ENCODE data around the gene RBMS1.

Gene RBMS1

DNA sequence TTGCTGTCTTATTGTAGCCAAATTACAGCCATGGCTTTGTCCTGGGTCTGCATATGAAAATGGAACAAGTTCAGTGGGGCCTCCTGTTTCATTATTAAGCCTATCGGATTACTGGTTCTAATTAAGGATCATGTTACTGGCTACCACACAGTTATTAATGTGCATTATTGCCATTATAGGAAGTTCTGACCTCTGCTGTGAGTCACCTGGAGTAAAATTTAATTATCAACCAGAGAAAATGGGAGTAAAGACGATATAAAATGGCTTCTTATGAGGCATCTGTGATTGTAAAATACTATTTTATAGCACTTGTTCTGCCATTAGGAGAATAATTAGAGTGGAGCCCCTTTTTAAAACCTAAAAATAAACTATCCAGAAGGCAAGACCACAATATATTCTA, 150.2 kb downstream of the RBMS1 start:
- Histone ChIP-seq H3K27ac (no peak overlapping the region), H3K36me3 (no peaks in the 10 kb centered on the region), H3K9me3 (no peaks in the 10 kb centered on the region), H3K27me3 (no peaks in the 10 kb centered on the region), H3K4me3 (no peak overlapping the region), H3K4me1 (peaks cover 0 to 59% (median 8%) of the 10 kb centered on the region in 4 donors)
- TF ChIP-seq, protein P1, sequence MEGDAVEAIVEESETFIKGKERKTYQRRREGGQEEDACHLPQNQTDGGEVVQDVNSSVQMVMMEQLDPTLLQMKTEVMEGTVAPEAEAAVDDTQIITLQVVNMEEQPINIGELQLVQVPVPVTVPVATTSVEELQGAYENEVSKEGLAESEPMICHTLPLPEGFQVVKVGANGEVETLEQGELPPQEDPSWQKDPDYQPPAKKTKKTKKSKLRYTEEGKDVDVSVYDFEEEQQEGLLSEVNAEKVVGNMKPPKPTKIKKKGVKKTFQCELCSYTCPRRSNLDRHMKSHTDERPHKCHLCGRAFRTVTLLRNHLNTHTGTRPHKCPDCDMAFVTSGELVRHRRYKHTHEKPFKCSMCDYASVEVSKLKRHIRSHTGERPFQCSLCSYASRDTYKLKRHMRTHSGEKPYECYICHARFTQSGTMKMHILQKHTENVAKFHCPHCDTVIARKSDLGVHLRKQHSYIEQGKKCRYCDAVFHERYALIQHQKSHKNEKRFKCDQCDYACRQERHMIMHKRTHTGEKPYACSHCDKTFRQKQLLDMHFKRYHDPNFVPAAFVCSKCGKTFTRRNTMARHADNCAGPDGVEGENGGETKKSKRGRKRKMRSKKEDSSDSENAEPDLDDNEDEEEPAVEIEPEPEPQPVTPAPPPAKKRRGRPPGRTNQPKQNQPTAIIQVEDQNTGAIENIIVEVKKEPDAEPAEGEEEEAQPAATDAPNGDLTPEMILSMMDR (IDR thresholded peaks at IDR 0.05), result no peak
- intact Hi-C loops (cut with DNase I; ENCODE audit: low total_unique reads), result no loop called here
- no peak for DNase-seq

- DNase-seq, result no peak
- intact Hi-C loops (cut with DNase I; ENCODE audit: low total_unique reads), result loop anchor here (10.0 kb wide), 1 partner anchor 65 kb away; no protein-coding TSS in a partner anchor
- Histone ChIP-seq H3K4me1 (peaks cover 0 to 54% (median 8%) of the 10 kb centered on the region in 4 donors), H3K27me3 (no peaks in the 10 kb centered on the region), H3K9me3 (no peaks in the 10 kb centered on the region), H3K27ac (no peak overlapping the region), H3K36me3 (no peaks in the 10 kb centered on the region), H3K4me3 (no peak overlapping the region)
- TF ChIP-seq, protein P1 (IDR thresholded peaks at IDR 0.05), result no peak
Measured at GRCh38 chr2:160339726-160340125, 153.9 kb downstream of the RBMS1 start.

GRCh38 chr2:160338901-160339685, 154.5 kb downstream of the RBMS1 start:
- no peaks in the 10 kb centered on the region for H3K9me3 ChIP-seq
- DNase-seq, result peak; percentile 61 to 70
- H3K4me1 ChIP-seq, result peaks cover 0 to 61% (median 12%) of the 10 kb centered on the region in 4 donors
- H3K27me3 ChIP-seq, result no peaks in the 10 kb centered on the region
- TF ChIP-seq, protein P1 (IDR thresholded peaks at IDR 0.05), result no peak
- intact Hi-C loops (cut with DNase I; ENCODE audit: low total_unique reads), result loop anchor here (10.0 kb wide), 1 partner anchor 66 kb away; no protein-coding TSS in a partner anchor
- H3K36me3 ChIP-seq, result no peaks in the 10 kb centered on the region
- H3K4me3 ChIP-seq, result no peak overlapping the region
- no peak overlapping the region for H3K27ac ChIP-seq

DNA sequence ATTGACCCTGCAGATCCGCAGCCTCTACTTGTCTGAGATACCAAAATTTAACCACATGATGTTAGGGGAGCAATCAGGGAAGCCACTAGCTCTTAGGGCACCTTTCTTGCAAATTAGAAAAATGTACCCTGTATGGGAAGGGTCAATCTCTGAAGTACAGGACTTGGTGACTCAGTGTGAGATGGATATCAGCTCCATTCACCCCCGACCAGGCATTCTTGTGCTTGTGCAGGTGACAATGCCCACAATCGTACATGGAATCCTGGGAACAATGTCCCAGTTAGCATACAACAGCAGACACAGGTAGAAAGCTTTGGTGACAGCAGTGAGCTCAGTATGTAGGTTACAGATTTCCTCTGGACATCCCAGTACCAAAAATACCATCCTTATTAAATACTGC, 155.9 kb downstream of the RBMS1 start:
- intact Hi-C loops (cut with DNase I; ENCODE audit: low total_unique reads), result loop anchor here (10.0 kb wide), 1 partner anchor 67 kb away; no protein-coding TSS in a partner anchor
- no peaks in the 10 kb centered on the region for H3K36me3 ChIP-seq
- H3K4me3 ChIP-seq, result no peak overlapping the region
- TF ChIP-seq, protein P1 (IDR thresholded peaks at IDR 0.05), result no peak
- no peaks in the 10 kb centered on the region for H3K9me3 ChIP-seq
- peaks cover 0 to 61% (median 14%) of the 10 kb centered on the region in 4 donors for H3K4me1 ChIP-seq
- H3K27ac ChIP-seq, result no peak overlapping the region
- no peak for DNase-seq
- H3K27me3 ChIP-seq, result no peaks in the 10 kb centered on the region

- Histone ChIP-seq H3K36me3 (no peaks in the 10 kb centered on the region), H3K4me1 (peaks cover 0 to 64% (median 13%) of the 10 kb centered on the region in 4 donors), H3K27ac (no peak overlapping the region), H3K9me3 (no peaks in the 10 kb centered on the region), H3K27me3 (no peaks in the 10 kb centered on the region), H3K4me3 (no peak overlapping the region)
- DNase-seq, result no peak
- TF ChIP-seq, protein P1 (IDR thresholded peaks at IDR 0.05), result no peak
- intact Hi-C loops (cut with DNase I; ENCODE audit: low total_unique reads), result loop anchor here (10.0 kb wide), 1 partner anchor 68 kb away; no protein-coding TSS in a partner anchor
Measured at GRCh38 chr2:160336635-160337034, 157.0 kb downstream of the RBMS1 start.

Measured in tibial artery (tissue), 4 donors.